ENCODE results near the gene HAGH.

The HAGH gene

GRCh38 chr16:1770328-1771187 lies 56.1 kb downstream of the HAGH start:
- peak overlapping the region; percentile 81 for H3K4me3 Mint-ChIP-seq
- H3K9me3 Mint-ChIP-seq, result no peaks in the 10 kb centered on the region
- H3K4me1 Mint-ChIP-seq (ENCODE audit: low read depth), result peaks cover 18% of the 10 kb centered on the region
- H3K27me3 Mint-ChIP-seq, result no peaks in the 10 kb centered on the region
- peak overlapping the region; percentile 83 for H3K27ac Mint-ChIP-seq
- H3K36me3 Mint-ChIP-seq (ENCODE audit: low read depth), result peaks cover 17% of the 10 kb centered on the region

GRCh38 chr16:1769402-1770300 lies 57.0 kb downstream of the HAGH start:
- no peak overlapping the region for H3K27ac Mint-ChIP-seq
- peaks cover 17% of the 10 kb centered on the region for H3K36me3 Mint-ChIP-seq (ENCODE audit: low read depth)
- H3K4me1 Mint-ChIP-seq (ENCODE audit: low read depth), result peaks cover 14% of the 10 kb centered on the region
- no peaks in the 10 kb centered on the region for H3K9me3 Mint-ChIP-seq
- peak overlapping the region; percentile 81 for H3K4me3 Mint-ChIP-seq
- no peaks in the 10 kb centered on the region for H3K27me3 Mint-ChIP-seq

GRCh38 chr16:1768767-1769401 lies 57.7 kb downstream of the HAGH start:
- peaks cover 17% of the 10 kb centered on the region for H3K36me3 Mint-ChIP-seq (ENCODE audit: low read depth)
- no peak overlapping the region for H3K27ac Mint-ChIP-seq
- no peak overlapping the region for H3K4me3 Mint-ChIP-seq
- H3K27me3 Mint-ChIP-seq, result no peaks in the 10 kb centered on the region
- no peaks in the 10 kb centered on the region for H3K9me3 Mint-ChIP-seq
- H3K4me1 Mint-ChIP-seq (ENCODE audit: low read depth), result peaks cover 12% of the 10 kb centered on the region

DNA sequence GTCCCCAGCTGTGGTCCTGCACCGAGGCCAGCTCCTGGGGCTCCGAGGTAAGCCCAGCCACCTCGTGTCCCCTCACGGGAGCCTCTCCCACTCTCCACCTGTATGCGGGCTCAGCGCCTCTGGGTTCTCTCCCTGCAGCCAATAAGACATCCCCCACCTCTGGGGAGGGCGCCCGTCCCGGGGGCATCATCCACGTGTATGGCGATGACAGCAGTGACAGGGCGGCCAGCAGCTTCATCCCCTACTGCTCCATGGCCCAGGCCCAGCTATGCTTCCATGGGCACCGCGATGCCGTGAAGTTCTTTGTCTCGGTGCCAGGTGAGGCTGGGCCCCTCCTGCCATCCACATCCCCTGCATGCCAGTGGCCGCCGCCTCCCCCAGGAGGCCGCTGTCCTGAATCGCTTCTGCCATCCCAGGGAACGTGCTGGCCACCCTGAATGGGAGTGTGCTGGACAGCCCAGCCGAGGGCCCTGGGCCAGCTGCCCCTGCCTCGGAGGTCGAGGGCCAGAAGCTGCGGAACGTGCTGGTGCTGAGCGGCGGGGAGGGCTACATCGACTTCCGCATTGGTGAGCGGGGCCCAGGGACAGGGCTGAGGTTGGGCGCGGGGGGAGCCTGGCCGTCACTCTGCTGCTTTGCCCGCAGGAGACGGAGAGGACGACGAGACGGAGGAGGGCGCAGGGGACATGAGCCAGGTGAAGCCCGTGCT lies 58.4 kb downstream of the HAGH start:
- peaks cover 17% of the 10 kb centered on the region for H3K36me3 Mint-ChIP-seq (ENCODE audit: low read depth)
- H3K9me3 Mint-ChIP-seq, result no peaks in the 10 kb centered on the region
- H3K27ac Mint-ChIP-seq, result peak overlapping the region; percentile 45
- H3K4me1 Mint-ChIP-seq (ENCODE audit: low read depth), result peaks cover 10% of the 10 kb centered on the region
- no peaks in the 10 kb centered on the region for H3K27me3 Mint-ChIP-seq
- no peak overlapping the region for H3K4me3 Mint-ChIP-seq

DNA sequence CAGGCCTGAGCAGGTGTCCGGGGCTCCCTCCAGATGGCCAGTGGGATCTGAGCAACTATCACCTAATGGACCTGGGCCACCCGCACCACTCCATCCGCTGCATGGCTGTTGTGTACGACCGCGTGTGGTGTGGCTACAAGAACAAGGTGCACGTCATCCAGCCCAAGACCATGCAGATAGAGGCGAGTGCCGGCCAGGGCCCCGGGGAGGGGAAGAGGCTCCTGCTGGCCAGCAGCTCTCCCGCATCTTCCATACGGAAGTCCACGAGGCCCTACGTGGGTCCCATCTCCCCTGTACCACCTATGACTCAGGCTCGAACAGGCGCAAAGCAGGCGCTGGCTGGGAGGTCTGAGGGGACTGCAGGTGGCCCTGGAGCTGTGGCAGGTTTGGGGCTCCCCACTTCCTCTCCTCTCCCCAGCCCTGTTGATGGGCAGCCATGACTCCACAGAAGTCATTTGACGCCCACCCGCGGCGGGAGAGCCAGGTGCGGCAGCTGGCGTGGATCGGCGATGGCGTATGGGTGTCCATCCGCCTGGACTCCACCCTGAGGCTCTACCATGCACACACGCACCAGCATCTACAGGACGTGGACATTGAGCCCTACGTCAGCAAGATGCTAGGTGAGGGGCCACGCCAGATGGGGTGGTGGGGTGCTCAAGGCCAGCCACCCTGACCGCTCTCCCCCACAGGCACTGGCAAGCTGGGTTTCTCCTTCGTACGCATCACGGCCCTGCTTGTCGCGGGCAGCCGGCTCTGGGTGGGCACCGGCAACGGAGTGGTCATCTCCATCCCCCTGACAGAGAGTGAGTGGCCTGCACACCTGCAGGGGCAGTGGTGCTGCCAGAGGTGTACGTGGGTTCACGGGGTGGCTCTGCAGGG lies 59.3 kb downstream of the HAGH start:
- H3K36me3 Mint-ChIP-seq (ENCODE audit: low read depth), result peaks cover 15% of the 10 kb centered on the region
- H3K27ac Mint-ChIP-seq, result no peak overlapping the region
- no peaks in the 10 kb centered on the region for H3K27me3 Mint-ChIP-seq

DNA sequence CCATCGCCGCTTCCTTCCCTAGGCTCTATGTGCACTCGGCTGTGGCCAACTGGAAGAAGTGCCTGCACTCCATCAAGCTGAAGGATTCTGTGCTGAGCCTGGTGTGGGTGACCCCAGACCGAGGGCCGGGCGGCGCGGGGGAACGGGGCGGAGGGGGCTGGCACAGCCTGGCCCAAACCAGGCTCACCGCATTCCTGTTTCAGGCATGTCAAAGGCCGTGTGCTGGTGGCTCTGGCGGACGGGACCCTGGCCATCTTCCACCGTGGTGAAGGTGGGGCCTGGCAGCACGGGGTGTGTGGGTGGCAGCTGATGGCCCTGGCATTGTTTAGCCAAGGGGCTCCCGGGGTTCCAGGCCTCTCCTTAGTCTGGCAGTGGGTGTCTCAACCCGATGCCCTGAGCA lies 59.9 kb downstream of the HAGH start:
- Mint-ChIP-seq H3K27me3 (no peaks in the 10 kb centered on the region), H3K4me1 (ENCODE audit: low read depth) (peaks cover 4% of the 10 kb centered on the region), H3K36me3 (ENCODE audit: low read depth) (peaks cover 8% of the 10 kb centered on the region), H3K9me3 (no peaks in the 10 kb centered on the region), H3K27ac (no peak overlapping the region), H3K4me3 (no peak overlapping the region)

More for the DNA sequence above, 59.3 kb downstream of the HAGH start:
- H3K4me3 Mint-ChIP-seq, result no peak overlapping the region
- no peaks in the 10 kb centered on the region for H3K9me3 Mint-ChIP-seq
- peaks cover 10% of the 10 kb centered on the region for H3K4me1 Mint-ChIP-seq (ENCODE audit: low read depth)

GRCh38 chr16:1766231-1766630 lies 60.4 kb downstream of the HAGH start:
- no peak overlapping the region for H3K4me3 Mint-ChIP-seq
- no peak overlapping the region for H3K27ac Mint-ChIP-seq
- H3K9me3 Mint-ChIP-seq, result no peaks in the 10 kb centered on the region
- H3K27me3 Mint-ChIP-seq, result no peaks in the 10 kb centered on the region
- peaks cover 4% of the 10 kb centered on the region for H3K4me1 Mint-ChIP-seq (ENCODE audit: low read depth)
- peaks cover 9% of the 10 kb centered on the region for H3K36me3 Mint-ChIP-seq (ENCODE audit: low read depth)

DNA sequence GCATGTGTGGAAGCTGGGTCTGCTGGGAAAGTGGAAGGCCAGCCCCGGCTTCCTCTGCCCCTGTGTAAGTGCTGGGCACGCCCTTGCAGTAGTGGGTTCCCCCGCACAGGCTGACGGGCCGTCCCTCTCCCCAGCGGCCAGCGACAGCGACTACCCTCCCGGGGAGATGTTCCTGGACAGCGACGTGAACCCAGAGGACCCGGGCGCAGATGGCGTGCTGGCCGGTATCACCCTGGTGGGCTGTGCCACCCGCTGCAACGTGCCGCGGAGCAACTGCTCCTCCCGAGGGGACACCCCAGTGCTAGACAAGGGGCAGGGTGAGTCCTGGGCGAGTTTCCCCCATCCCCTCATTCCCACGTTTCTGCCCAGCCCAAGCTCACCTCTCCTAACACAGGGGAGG lies 60.8 kb downstream of the HAGH start:
- peaks cover 11% of the 10 kb centered on the region for H3K36me3 Mint-ChIP-seq (ENCODE audit: low read depth)
- H3K9me3 Mint-ChIP-seq, result no peaks in the 10 kb centered on the region
- no peak overlapping the region for H3K27ac Mint-ChIP-seq
- no peaks in the 10 kb centered on the region for H3K27me3 Mint-ChIP-seq
- H3K4me3 Mint-ChIP-seq, result no peak overlapping the region
- H3K4me1 Mint-ChIP-seq (ENCODE audit: low read depth), result peaks cover 4% of the 10 kb centered on the region

GRCh38 chr16:1764971-1765370 lies 61.7 kb downstream of the HAGH start:
- Mint-ChIP-seq H3K36me3 (ENCODE audit: low read depth) (peaks cover 11% of the 10 kb centered on the region), H3K4me1 (ENCODE audit: low read depth) (peaks cover under 1% of the 10 kb centered on the region), H3K27me3 (no peaks in the 10 kb centered on the region)

GRCh38 chr16:1763521-1764511 lies 62.8 kb downstream of the HAGH start:
- Mint-ChIP-seq H3K9me3 (no peaks in the 10 kb centered on the region), H3K27ac (no peak overlapping the region), H3K4me3 (no peak overlapping the region), H3K36me3 (ENCODE audit: low read depth) (peaks cover 11% of the 10 kb centered on the region), H3K4me1 (ENCODE audit: low read depth) (no peaks in the 10 kb centered on the region), H3K27me3 (no peaks in the 10 kb centered on the region)

More at GRCh38 chr16:1764971-1765370, 61.7 kb downstream of the HAGH start:
- H3K9me3 Mint-ChIP-seq, result no peaks in the 10 kb centered on the region
- H3K4me3 Mint-ChIP-seq, result no peak overlapping the region
- H3K27ac Mint-ChIP-seq, result no peak overlapping the region

GRCh38 chr16:1762879-1763520 lies 63.6 kb downstream of the HAGH start:
- no peaks in the 10 kb centered on the region for H3K27me3 Mint-ChIP-seq
- no peak overlapping the region for H3K4me3 Mint-ChIP-seq
- H3K27ac Mint-ChIP-seq, result no peak overlapping the region
- H3K9me3 Mint-ChIP-seq, result no peaks in the 10 kb centered on the region
- H3K36me3 Mint-ChIP-seq (ENCODE audit: low read depth), result peaks cover 9% of the 10 kb centered on the region
- no peaks in the 10 kb centered on the region for H3K4me1 Mint-ChIP-seq (ENCODE audit: low read depth)

DNA sequence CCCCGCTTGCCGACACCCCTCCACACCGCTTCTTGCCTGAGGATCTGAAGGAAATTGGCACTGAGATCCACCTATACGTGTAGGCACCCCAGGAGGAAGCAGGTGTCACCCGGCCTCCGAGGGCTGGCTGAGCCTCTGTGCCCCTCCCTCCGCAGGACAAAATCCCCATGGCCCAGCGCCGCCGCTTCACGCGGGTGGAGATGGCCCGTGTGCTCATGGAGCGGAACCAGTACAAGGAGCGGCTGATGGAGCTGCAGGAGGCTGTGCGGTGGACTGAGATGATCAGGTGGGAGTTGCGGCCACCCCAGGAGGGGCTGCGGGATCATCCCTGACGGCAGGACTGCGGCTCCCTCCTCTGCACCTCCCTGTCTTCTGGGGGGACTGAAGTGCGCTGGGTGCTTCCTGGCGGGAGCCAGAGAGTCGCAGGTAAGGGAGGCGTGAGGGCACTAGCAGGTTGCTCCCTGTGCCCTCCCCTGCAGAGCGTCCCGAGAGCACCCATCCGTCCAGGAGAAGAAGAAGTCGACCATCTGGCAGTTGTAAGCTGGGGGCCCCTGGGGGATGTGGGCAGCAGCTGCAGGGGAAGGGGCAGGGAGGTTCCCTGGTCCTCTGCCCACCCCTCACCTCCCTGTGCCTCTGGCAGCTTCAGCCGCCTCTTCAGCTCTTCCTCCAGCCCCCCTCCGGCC lies 64.3 kb downstream of the HAGH start:
- H3K9me3 Mint-ChIP-seq, result no peaks in the 10 kb centered on the region
- no peaks in the 10 kb centered on the region for H3K4me1 Mint-ChIP-seq (ENCODE audit: low read depth)
- H3K4me3 Mint-ChIP-seq, result no peak overlapping the region
- H3K27me3 Mint-ChIP-seq, result no peaks in the 10 kb centered on the region
- H3K27ac Mint-ChIP-seq, result no peak overlapping the region
- peaks cover 8% of the 10 kb centered on the region for H3K36me3 Mint-ChIP-seq (ENCODE audit: low read depth)
